ENCODE results near the gene MTCH2.

MTCH2 gene

DNA sequence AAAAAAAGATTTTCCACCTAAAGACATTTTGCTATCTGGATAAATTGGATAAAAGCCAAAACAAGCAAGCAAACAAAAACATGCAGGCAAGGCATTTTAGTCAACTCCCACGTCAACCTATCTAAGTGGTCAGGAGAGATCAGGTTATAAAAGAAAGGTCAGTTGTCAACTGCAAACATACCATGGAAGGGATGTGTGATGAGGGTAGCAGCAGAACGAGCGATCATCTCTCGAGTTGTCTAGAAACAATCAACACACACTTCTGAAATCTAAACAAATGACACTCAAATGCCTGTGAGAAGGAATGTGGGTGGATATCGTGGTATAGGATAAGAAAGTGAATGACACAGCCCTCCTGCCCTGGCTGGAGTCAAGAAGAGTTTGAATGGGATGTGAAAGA is 10.9 kb downstream of the MTCH2 start:
- DNase-seq: no peak

DNA sequence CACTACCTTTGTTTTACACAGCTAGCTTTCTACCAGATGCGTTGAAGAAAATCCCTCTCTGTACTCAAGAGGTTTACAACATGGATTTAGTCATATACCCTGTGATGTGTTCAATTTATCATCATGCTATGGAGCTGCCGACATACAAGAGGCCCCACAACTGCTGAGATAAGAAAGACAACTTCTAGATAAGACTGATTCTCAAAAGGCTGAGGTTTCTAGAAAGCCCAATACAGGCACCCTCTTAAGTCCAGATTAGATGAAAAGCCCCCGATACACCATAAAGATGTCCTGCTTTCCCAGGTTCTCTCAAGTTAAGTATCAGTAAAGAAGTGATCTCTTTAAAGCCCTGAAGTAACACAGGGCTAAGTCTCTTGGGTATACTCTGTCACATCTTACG is 14.3 kb downstream of the MTCH2 start:
- no peak for DNase-seq

DNA sequence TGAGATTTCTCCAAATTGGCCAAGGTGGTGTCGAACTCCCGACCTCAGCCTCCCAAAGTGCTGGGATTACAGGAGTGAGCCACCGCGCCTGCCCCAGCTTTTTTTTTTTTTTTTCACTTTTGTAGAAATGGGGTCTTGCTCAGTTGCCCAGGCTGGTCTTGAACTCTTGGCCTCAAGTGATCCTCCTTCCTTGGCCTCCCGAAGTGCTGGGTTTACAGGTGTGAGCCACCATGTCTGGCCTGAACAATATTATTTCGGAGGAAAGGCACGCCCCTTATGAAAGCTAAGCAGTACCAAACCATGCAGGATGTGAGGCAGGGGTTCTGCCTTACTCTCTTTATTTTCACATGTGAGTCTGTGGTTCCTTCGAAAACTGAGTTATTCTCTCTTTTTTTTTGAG is 16.1 kb downstream of the MTCH2 start:
- DNase-seq: no peak

DNA sequence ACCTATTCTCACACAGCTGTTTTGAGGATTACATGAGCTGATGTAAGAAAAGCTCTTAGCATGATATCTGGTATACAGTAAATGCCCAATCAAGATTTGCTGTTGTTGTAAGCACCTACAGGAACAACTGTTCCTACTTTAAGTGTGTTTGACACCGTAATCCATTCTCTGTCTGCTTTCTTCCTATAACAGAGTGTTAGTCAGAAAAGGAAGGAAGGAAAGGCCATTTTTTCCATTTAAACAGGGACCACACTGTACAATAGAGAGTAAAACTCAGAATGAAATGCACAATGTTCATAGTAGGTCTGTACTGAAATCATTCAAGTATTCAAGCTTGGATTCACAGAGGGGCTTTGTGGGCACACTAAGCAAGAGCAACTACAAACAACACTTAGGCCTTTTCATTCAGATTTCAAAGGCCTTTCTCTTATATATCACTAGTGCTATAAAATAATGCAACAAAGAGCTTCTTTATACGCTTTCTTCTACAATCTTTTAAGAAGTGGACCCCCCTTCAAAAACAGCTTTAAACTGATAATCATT is 21.5 kb downstream of the MTCH2 start:
- no peak for DNase-seq

DNA sequence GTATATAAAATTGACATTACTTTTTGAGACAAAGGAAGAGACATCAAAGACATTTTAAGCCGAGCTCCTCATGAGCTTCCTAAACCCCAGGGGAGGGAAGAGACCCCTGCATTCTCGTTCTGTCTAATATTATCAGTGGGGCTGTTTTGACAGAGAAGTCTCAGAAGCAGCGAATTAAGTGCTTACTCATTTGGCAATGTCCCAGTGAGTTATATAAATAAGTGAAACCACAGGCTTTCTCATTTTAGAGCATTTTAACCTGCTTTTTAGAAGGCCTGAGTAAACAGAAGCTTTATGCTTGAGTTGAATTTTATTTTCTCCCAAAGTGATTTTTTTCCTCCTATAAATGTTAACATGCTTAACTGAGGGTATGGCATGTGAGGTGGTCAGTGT is 24.9 kb downstream of the MTCH2 start:
- no peak for DNase-seq

- DNase-seq: no peak
These were observed 25.5 kb downstream of the MTCH2 start for GRCh38 chr11:47616726-47617416.

DNA sequence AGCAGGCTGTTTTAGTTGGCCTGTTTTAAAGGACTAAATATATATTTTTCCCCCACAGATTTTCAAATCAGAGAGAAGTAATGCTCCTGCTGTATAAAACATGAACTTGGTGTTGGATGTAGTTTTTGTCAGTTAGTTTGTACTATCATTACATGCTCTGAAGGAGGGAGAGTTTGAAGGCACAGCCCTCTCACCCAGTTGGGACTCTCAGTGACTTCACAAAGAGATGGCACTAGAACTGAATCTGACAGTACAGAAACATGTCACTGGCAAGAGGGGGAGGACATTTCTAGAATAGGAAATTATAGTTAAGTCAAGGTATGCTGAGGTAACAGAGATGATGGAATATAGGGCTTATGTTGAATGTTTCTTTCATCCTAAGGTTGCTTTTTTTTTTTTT is 27.1 kb downstream of the MTCH2 start:
- DNase-seq: no peak

GRCh38 chr11:47611348-47611794 is 31.0 kb downstream of the MTCH2 start:
- no peak for DNase-seq

DNA sequence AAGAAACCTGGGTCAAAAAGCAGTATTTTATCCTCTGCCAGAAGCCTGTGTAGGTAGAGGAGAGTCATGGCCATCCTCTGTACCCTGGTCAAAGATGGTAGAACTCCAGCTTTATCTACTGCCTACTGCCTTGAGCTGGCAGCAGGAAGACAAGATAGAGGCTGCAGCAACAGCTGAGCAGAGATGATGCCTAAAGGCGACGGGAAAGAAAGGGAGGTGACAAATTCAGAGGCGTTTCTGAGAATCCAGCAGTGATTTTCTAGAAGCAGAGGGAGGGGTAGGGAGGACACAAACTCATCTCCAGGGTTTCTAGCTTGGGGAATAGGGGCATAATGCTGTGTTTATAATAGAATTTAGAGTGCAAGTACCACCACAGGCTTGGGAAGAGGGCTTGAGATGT is 32.7 kb downstream of the MTCH2 start:
- DNase-seq: no peak

DNA sequence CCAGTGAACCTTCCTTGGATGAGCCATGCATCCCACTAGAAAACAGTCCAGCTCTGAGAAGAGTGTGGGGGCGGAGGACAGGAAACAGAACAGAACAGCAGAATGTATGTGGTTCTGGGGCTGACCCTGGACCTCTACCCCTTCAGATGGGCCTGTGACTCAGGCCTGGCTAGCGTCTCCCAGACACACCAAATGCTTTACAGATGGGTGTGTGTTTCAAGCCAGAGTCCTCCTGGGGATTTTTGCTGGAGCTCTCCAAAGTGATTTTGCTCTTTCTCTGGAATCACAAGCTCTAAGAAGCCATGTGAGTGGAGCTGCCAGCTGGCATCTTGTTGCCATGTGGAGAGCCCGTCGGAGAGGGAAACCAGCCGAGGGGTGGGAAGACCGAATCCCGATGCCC is 35.0 kb downstream of the MTCH2 start:
- DNase-seq: no peak

GRCh38 chr11:47606731-47607130 is 35.6 kb downstream of the MTCH2 start:
- DNase-seq: no peak

GRCh38 chr11:47605921-47606320 is 36.4 kb downstream of the MTCH2 start:
- no peak for DNase-seq

- DNase-seq: no peak
These were observed 39.1 kb downstream of the MTCH2 start for GRCh38 chr11:47603295-47603694.

- DNase-seq: no peak
These were observed 42.5 kb downstream of the MTCH2 start for GRCh38 chr11:47599902-47600301.

DNA sequence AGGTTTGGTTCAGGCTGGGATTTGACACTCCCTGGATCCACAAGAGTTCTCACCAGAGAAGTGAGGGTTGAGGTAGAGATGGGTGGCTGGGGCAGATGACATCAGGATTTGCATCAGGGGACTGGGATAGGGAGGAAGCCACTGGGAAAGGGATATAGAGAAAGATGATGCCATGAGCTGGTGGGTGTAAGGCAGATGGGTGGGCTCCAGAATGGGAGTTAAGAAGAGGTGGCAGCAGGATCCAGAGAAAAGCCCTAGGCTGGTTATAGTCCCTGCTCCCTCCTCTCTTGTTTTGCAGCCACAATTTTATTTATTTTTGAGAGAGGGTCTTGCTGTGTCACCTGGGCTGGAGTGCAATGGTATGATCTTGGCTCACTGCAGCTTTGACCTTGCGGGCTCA is 46.4 kb downstream of the MTCH2 start:
- no peak for DNase-seq

DNA sequence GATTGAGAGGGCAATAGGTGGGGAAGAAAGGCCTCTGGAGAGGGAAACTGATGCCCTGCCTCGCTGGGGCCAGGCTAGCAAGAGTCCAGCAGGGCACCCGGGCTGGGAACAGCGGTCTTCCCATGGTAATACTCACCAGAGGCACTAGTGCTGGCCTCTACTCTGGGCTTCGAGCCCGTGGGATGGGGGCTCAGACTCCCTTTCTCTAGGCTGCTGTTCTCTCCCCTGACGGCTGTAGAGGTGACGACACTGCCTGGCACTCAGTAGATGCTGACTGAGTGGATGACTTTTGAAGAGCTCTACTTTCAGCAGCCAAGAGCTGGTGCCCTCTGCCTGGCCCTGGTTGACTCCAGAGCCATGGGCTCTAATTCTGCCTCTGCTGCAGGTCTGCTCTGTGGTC is 47.3 kb downstream of the MTCH2 start:
- no peak for DNase-seq

- DNase-seq: no peak
These were observed 48.2 kb downstream of the MTCH2 start, which contains the start of gene C1QTNF4 for GRCh38 chr11:47593934-47594855. C1QTNF4 (minus strand) TSS chr11:47594411; CDS start chr11:47590810, 3,601 bp downstream.

DNA sequence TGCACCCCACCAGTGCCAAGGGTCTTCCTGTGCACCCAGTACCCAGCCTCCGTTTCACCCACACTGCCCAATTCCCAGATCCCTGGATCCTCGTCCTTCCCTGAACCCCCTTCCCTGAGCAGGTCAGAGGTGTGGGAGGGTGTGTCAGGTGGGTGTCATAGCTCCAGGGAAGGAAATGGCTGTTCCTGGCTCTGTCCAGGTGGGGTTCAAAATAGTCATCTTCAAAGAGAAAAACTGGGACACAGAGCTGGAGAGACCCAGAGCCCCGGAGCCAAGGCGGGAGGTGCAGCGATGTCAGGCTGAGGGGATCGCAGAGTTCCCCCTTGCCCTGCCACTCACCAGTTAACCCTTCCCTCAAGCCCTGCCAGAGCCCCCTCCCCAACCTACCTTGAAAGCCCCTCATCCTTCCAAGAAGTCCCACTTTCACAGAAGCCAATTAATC is 48.8 kb downstream of the MTCH2 start:
- DNase-seq: no peak

DNA sequence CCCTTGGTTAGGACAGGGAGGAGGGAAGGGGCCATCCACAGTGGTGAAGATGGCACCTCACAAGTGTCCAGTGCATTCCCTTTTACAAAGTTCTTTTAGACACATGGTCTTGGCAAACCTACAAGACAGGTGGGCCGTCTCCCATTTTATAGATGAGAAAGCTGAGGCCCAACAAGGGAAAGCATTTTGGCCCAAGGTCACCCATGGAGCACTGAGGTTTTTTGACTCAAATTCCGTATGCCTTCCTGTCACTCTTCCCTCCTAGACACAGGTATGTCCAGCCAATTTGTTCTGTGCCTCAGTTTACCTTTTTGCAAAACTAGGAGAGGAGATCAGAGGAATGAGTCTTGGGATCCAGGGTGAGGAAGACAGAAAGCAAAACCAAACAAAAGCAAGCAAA is 49.4 kb downstream of the MTCH2 start:
- DNase-seq: no peak

DNA sequence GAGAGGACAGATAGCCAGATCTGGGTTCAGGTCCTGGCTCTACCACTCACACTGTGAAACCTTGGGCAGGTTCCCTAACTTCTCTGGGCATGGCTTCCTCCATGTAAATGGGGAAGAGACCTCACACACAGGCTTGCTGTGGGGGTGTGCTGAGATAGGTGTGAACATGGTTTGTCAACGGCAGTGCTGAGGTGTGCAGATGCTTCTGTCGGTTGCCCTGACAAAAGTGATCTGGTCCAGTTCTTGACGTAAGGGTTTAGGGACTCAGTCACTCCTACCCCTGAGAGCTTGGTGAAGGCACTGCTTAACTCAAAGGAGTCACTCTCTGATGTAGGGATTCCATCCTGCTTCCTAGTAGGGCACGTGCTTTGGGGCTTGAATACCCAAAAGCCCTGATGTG is 50.1 kb downstream of the MTCH2 start:
- DNase-seq: no peak

DNA sequence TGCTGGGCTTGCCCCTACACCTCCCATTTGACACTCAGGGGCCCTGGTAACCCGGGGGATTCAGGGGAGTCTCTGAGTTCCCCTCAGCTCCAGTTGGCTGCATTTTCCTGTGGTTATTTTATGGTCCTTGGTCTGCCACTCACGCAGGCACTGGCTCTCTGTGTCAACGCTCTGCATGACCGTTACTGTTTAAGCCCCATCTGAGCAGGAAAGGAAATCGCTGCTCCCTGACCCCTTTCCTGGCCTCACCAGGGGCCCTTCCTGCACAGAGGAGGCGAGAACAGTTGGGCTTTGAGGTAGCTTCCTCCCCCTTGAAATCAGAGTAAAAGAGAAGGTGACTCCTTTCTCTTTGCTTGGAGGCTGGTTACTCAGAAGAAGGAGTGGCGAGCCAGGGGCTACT is 50.6 kb downstream of the MTCH2 start:
- no peak for DNase-seq

GRCh38 chr11:47589977-47590861 is 52.1 kb downstream of the MTCH2 start:
- no peak for DNase-seq

DNA sequence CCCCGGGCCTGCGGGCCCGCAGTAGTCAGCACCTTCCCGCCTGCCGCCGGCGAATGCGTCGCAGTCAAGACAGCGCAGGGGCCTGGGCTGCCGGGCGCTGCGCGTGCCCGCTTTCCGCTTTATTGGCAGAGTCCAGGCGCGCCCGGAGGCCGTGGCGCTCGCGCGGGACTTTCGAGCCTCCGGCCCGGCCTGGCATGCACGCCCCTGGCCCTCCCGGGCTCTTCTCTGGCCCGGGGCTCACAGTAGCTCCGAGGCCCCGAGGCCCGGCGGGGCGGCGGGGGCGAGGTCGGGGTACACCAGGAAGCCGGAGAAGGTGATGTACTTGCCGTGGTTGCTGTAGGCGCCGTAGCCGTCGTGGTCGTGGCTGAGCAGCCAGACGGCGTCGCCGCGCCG is 52.8 kb downstream of the MTCH2 start:
- DNase-seq: no peak
